ENCODE results near the gene PCF11.
"Not testable (repeated sequence)": the region's sequence is repeated elsewhere in the genome, so short reads cannot be mapped to it uniquely, and the experiment has no call there.

The PCF11 gene

DNA sequence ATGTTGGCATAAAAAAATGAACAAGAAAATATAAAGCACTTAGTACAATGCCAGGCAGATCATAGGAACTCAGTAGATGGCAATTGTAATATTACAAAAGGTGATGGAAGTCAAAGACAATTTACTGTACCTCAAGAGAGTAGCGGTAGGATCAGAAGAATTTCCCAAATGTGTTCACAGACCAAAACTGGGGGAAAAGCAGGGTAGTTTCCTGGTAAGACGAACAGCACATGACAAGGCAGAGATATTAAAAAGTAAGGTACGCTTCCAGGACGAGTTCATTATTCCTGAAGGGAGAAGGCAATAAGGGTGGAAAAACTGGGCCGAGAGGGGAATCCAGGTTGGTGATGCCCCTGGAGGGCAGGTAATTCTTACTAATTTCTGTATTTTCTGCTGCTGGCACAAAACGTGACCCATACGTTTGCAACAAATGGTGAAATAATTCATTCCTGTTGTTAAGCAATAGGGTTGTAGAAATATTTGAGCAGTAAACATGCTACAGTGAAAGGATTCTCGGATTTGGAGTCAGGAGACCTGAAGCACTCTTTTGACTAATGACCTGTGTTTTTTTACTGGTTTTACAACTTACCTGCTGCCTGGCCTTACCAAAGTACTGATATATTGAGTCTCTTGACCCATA, 35.8 kb downstream of the PCF11 start:
- no peaks in the 10 kb centered on the region for H3K9me3 ChIP-seq (ENCODE audit: control insufficient read depth, insufficient read depth, low read length)
- peaks cover 10% of the 10 kb centered on the region for H3K36me3 ChIP-seq (ENCODE audit: insufficient read depth, low read length)
- peak overlapping the region; percentile 76 for H3K9ac ChIP-seq (ENCODE audit: low read depth, low read length)
- H3K4me1 ChIP-seq (ENCODE audit: insufficient read depth, low read length) = no peaks in the 10 kb centered on the region

- H3K4me1 ChIP-seq (ENCODE audit: insufficient read depth, low read length) = no peaks in the 10 kb centered on the region
- H3K9ac ChIP-seq (ENCODE audit: low read depth, low read length) = peak within 1 kb of the TSS; percentile 76
- H3K36me3 ChIP-seq (ENCODE audit: insufficient read depth, low read length) = peaks cover 7% of the 10 kb centered on the region; the same call in 1 of the 2 replicates
- H3K9me3 ChIP-seq (ENCODE audit: control insufficient read depth, insufficient read depth, low read length) = no peaks in the 10 kb centered on the region
These were observed 36.7 kb downstream of the PCF11 start, which contains the start of gene ANKRD42 for GRCh38 chr11:83193315-83194280. Gene ANKRD42 (plus strand): TSS chr11:83193712. CDS start chr11:83194671, 959 bp downstream.

- Histone ChIP-seq H3K9ac (ENCODE audit: low read depth, low read length) (peak overlapping the region; percentile 76; the same call in 1 of the 2 replicates), H3K4me1 (ENCODE audit: insufficient read depth, low read length) (no peaks in the 10 kb centered on the region), H3K36me3 (ENCODE audit: insufficient read depth, low read length) (peaks cover 7% of the 10 kb centered on the region; the same call in 1 of the 2 replicates), H3K9me3 (ENCODE audit: control insufficient read depth, insufficient read depth, low read length) (no peaks in the 10 kb centered on the region)
These were observed 37.6 kb downstream of the PCF11 start for GRCh38 chr11:83194281-83195142.

GRCh38 chr11:83195143-83195466, 38.2 kb downstream of the PCF11 start:
- H3K9me3 ChIP-seq (ENCODE audit: control insufficient read depth, insufficient read depth, low read length) = no peaks in the 10 kb centered on the region
- peak overlapping the region; percentile 76; the same call in 1 of the 2 replicates for H3K9ac ChIP-seq (ENCODE audit: low read depth, low read length)
- no peaks in the 10 kb centered on the region for H3K4me1 ChIP-seq (ENCODE audit: insufficient read depth, low read length)
- peaks cover 7% of the 10 kb centered on the region; the same call in 1 of the 2 replicates for H3K36me3 ChIP-seq (ENCODE audit: insufficient read depth, low read length)

DNA sequence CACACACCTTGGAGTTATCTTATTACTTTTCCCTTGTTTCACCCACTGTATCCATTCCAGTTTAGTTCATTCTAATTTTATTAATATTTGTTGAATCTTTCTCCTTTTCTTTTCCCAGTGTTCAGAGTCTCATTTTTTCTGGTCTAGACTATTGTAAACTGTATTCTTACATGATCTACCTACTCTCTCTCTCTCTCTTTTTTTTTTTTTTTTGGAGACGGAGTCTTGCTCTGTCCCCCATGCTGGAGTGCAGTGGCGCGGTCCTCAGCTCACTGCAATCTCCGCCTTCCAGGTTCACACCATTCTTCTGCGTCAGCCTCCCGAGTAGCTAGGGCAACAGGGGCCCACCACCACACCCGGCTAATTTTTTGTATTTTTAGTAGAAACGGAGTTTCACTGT, 38.7 kb downstream of the PCF11 start:
- Histone ChIP-seq H3K36me3 (ENCODE audit: insufficient read depth, low read length) (peaks cover 4% of the 10 kb centered on the region; the same call in 1 of the 2 replicates), H3K4me1 (ENCODE audit: insufficient read depth, low read length) (no peaks in the 10 kb centered on the region), H3K9ac (ENCODE audit: low read depth, low read length) (no peak overlapping the region), H3K9me3 (ENCODE audit: control insufficient read depth, insufficient read depth, low read length) (no peaks in the 10 kb centered on the region)

GRCh38 chr11:83200035-83200434, 43.1 kb downstream of the PCF11 start:
- Histone ChIP-seq H3K9ac (ENCODE audit: low read depth, low read length) (no peak overlapping the region), H3K4me1 (ENCODE audit: insufficient read depth, low read length) (no peaks in the 10 kb centered on the region), H3K36me3 (ENCODE audit: insufficient read depth, low read length) (no peaks in the 10 kb centered on the region), H3K9me3 (ENCODE audit: control insufficient read depth, insufficient read depth, low read length) (no peaks in the 10 kb centered on the region)

DNA sequence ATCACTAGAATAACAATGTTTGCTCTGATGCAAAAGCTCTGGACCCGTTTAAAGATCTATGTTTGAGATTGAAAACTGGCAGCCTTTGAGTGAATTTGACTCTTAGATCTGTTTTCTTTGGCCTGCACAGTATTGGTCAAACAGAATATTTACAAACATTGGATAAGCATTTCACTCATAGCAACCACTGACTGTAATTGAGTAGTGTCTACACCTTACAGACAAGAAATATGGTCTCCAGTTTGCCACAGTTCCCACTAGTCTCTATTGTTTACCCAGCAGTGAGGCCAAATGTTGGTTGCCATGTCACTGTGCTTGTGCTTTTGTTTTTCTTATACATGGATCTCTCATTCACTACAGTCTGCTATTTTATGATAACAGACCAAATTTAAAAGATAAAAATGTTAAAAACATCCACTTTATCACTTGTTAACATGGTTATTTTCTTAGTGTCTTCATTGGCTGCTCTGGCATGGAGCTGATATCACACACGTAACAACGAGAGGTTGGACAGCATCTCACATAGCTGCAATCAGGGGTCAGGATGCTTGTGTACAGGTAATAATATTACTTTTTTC, 48.8 kb downstream of the PCF11 start:
- Histone ChIP-seq H3K9ac (ENCODE audit: low read depth, low read length) (no peak overlapping the region), H3K4me1 (ENCODE audit: insufficient read depth, low read length) (no peaks in the 10 kb centered on the region), H3K9me3 (ENCODE audit: control insufficient read depth, insufficient read depth, low read length) (no peaks in the 10 kb centered on the region), H3K36me3 (ENCODE audit: insufficient read depth, low read length) (no peaks in the 10 kb centered on the region)

DNA sequence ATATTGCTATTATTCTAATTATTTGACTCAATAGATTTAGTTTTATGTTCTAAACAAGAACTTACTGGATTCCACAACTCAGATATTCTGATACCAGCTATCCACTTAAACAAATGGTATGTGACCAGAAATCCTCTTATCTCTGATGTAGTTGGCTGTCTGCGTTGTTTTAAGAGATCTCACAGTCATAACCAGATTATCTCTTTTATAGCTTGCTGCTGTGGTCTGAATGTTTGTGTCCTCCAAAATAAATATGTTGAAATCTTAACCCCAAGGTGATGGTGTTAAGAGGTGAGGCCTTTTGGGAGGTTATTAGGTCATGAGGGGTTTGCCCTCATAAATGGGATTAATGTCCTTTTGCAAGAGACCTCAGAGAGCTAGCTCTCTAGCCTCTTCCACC, 49.3 kb downstream of the PCF11 start:
- no peak overlapping the region for H3K9ac ChIP-seq (ENCODE audit: low read depth, low read length)
- H3K4me1 ChIP-seq (ENCODE audit: insufficient read depth, low read length) = no peaks in the 10 kb centered on the region
- H3K36me3 ChIP-seq (ENCODE audit: insufficient read depth, low read length) = no peaks in the 10 kb centered on the region
- no peaks in the 10 kb centered on the region for H3K9me3 ChIP-seq (ENCODE audit: control insufficient read depth, insufficient read depth, low read length)

GRCh38 chr11:83206771-83207382, 49.9 kb downstream of the PCF11 start:
- H3K36me3 ChIP-seq (ENCODE audit: insufficient read depth, low read length); H3K9ac ChIP-seq (ENCODE audit: low read depth, low read length); H3K4me1 ChIP-seq (ENCODE audit: insufficient read depth, low read length); H3K9me3 ChIP-seq (ENCODE audit: control insufficient read depth, insufficient read depth, low read length): not testable (repeated sequence)

DNA sequence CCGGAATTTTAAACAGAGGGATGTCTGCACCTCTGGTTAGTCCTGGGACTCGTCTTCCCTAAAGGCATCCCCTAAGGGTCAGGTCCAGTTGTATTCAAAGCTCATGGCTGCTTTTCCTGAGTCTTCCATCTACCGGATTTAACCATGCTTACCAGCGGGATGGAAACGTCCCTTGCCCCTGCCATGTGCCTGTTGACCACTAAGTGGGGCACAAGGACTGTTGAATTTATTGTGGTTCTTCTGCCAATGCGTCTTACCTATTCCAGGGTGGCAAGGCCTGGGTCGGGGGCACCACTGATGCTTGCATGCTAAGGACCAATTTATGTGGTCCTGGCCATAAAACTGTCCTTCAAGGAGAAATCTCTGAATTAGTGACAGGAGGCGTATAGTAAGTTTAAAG, 62.2 kb downstream of the PCF11 start:
- H3K9ac ChIP-seq (ENCODE audit: low read depth, low read length) = no peak overlapping the region
- no peaks in the 10 kb centered on the region for H3K9me3 ChIP-seq (ENCODE audit: control insufficient read depth, insufficient read depth, low read length)
- no peaks in the 10 kb centered on the region for H3K36me3 ChIP-seq (ENCODE audit: insufficient read depth, low read length)
- H3K4me1 ChIP-seq (ENCODE audit: insufficient read depth, low read length) = no peaks in the 10 kb centered on the region

GRCh38 chr11:83220260-83220659, 63.3 kb downstream of the PCF11 start:
- no peaks in the 10 kb centered on the region for H3K4me1 ChIP-seq (ENCODE audit: insufficient read depth, low read length)
- H3K9ac ChIP-seq (ENCODE audit: low read depth, low read length) = no peak overlapping the region
- H3K9me3 ChIP-seq (ENCODE audit: control insufficient read depth, insufficient read depth, low read length) = no peaks in the 10 kb centered on the region
- no peaks in the 10 kb centered on the region for H3K36me3 ChIP-seq (ENCODE audit: insufficient read depth, low read length)

DNA sequence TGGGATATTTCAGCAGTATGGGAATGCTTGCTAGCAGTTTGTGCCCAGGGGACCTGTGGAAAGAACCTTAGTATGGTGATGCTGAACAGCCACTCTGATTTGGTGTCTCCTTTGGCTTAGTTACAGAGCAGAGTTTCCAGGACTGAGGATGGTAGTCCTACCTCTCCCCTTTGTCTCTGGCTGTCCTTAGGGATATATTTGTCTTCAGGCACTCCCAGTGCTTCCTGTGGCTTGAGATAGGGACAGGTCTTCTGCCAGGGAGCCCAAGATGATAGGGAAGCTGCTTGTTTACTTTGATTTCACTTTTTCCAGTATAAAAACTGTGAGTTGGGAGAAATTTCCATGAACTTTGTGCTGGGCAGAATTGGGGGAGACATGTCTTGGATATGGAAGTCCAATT, 64.8 kb downstream of the PCF11 start:
- no peaks in the 10 kb centered on the region for H3K4me1 ChIP-seq (ENCODE audit: insufficient read depth, low read length)
- no peaks in the 10 kb centered on the region for H3K9me3 ChIP-seq (ENCODE audit: control insufficient read depth, insufficient read depth, low read length)
- H3K36me3 ChIP-seq (ENCODE audit: insufficient read depth, low read length) = no peaks in the 10 kb centered on the region
- H3K9ac ChIP-seq (ENCODE audit: low read depth, low read length) = no peak overlapping the region

GRCh38 chr11:83222499-83222898, 65.6 kb downstream of the PCF11 start:
- Histone ChIP-seq H3K36me3 (ENCODE audit: insufficient read depth, low read length) (no peaks in the 10 kb centered on the region), H3K4me1 (ENCODE audit: insufficient read depth, low read length) (no peaks in the 10 kb centered on the region), H3K9ac (ENCODE audit: low read depth, low read length) (no peak overlapping the region), H3K9me3 (ENCODE audit: control insufficient read depth, insufficient read depth, low read length) (no peaks in the 10 kb centered on the region)
